HCT116 (cell line): ENCODE results near the gene GANAB. TPM values are rescaled to one million over a fixed set of nuclear protein-coding genes. Genes with fewer than 3 reads are reported as not detected.
A peak's percentile ranks its signal among the peaks of the same experiment; 100 is the strongest.

ENCODE experiments used
- ATAC-seq: fragments of 200-7000 bp; cut with Tn5 transposase; 2 replicates; pipeline ENCODE4 v1.9.1; 2020; ENCODE audit warnings: mild to moderate bottlenecking, moderate library complexity
- BruUV-seq: library from RNA; stranded (reverse); fragments of 400-500 nt; replicated peaks from 2 replicates; lab custom pipeline; 2021; lab: Mats Ljungman, UMichigan
- CTCF ChIA-PET: fragments of 300-600 bp; sonication (Branson Sonifier 250); formaldehyde crosslinking; loops from one replicate; lab custom pipeline; 2021; ENCODE audit warnings: antibody characterized with exemption; lab: Charles Lee
- POLR2A ChIA-PET: fragments of 300-600, 350-600 bp; sonication (Branson Sonifier 250); formaldehyde crosslinking; loops from one replicate; lab custom pipeline; 2021; ENCODE audit warnings: antibody characterized with exemption; lab: Charles Lee
- RAD21 ChIA-PET, 2 experiments: fragments of 300-600 bp; sonication (Branson Sonifier 250); formaldehyde crosslinking; loops; one replicate each; lab custom pipeline; 2023; ENCODE audit warnings: low total read pairs in 2 of 2; ENCODE audit not compliant: uncharacterized antibody in 2 of 2, unreplicated experiment in 2 of 2, low non-redundant PET in 1 of 2; lab: Charles Lee
- DNase-seq: peaks from one replicate; pipeline ENCODE4 v3.0.0-alpha.2; 2010; ENCODE audit warnings: low read depth, low spot score
- H2AFZ ChIP-seq: fragments of 200-600 bp; shearing (Covaris generic), sonication (generic); 2 replicates; pipeline ENCODE4 v1.6.1; 2017; ENCODE audit warnings: low read depth, mixed run types, mixed read lengths, antibody characterized with exemption, low read length; ENCODE audit not compliant: poor library complexity, severe bottlenecking
- H3K27ac ChIP-seq: 2 replicates; pipeline ENCODE4 v1.5.1; 2012; ENCODE audit warnings: low read depth, low read length
- H3K27me3 ChIP-seq: fragments of 200-600 bp; sonication (generic); 2 replicates; pipeline ENCODE4 v1.6.1; 2016; ENCODE audit warnings: mixed run types, low read length, mixed read lengths; ENCODE audit not compliant: insufficient read depth
- H3K36me3 ChIP-seq, 2 experiments: fragments of 200-500 bp in 1 of 2; fragments of 200-600 bp in 1 of 2; sonication (Bioruptor generic) in 1 of 2; sonication (generic) in 1 of 2; 2 replicates each; pipeline versions ENCODE4 v1.5.1 to v1.6.1; 2014 to 2016; ENCODE audit warnings: low read length in 2 of 2, inconsistent platforms in 1 of 2, mixed read lengths in 1 of 2, mixed run types in 1 of 2; ENCODE audit not compliant: insufficient read depth in 2 of 2, control insufficient read depth in 1 of 2
- H3K4me1 ChIP-seq, 2 experiments: fragments of 200-600 bp in 1 of 2; sonication (generic) in 1 of 2; 2 replicates each; pipeline versions ENCODE4 v1.5.1 to v1.6.1; 2012 to 2017; ENCODE audit warnings: low read length in 2 of 2, inconsistent platforms in 1 of 2, mild to moderate bottlenecking in 1 of 2, mixed read lengths in 1 of 2, mixed run types in 1 of 2, moderate library complexity in 1 of 2; ENCODE audit not compliant: insufficient read depth in 2 of 2, control insufficient read depth in 1 of 2
- H3K4me2 ChIP-seq: fragments of 200-600 bp; sonication (generic); 2 replicates; pipeline ENCODE4 v1.6.1; 2017; ENCODE audit warnings: mixed run types, low read length, mixed read lengths
- H3K4me3 ChIP-seq, 2 experiments: fragments of 200-600 bp in 1 of 2; sonication (generic) in 1 of 2; replicated peaks in 1 of 2; 2 replicates each; pipeline ENCODE4 v1.5.1; 2011 to 2016; ENCODE audit warnings: low read length in 2 of 2, control low read depth in 1 of 2, low read depth in 1 of 2, mild to moderate bottlenecking in 1 of 2, mixed read lengths in 1 of 2, mixed run types in 1 of 2
- H3K79me2 ChIP-seq: fragments of 200-600 bp; sonication (generic); 2 replicates; pipeline ENCODE4 v1.6.1; 2017; ENCODE audit warnings: mild to moderate bottlenecking, mixed run types, low read length, moderate library complexity, mixed read lengths; ENCODE audit not compliant: insufficient read depth
- H3K9ac ChIP-seq: fragments of 200-600 bp; sonication (generic); 2 replicates; pipeline ENCODE4 v1.6.1; 2016; ENCODE audit warnings: low read length, mixed read lengths
- H3K9me2 ChIP-seq: fragments of 200-600 bp; sonication (generic), shearing (Covaris generic); 2 replicates; pipeline ENCODE4 v1.6.1; 2017; ENCODE audit warnings: mixed run types, mild to moderate bottlenecking, moderate library complexity; ENCODE audit not compliant: insufficient read depth
- H3K9me3 ChIP-seq, 2 experiments: fragments of 200-500 bp in 1 of 2; fragments of 200-600 bp in 1 of 2; sonication (Bioruptor generic) in 1 of 2; sonication (generic) in 1 of 2; 2 replicates each; pipeline ENCODE4 v1.6.1; 2014 to 2017; ENCODE audit warnings: low read length in 2 of 2, mixed read lengths in 2 of 2, inconsistent platforms in 1 of 2, low read depth in 1 of 2, mild to moderate bottlenecking in 1 of 2, mixed run types in 1 of 2, moderate library complexity in 1 of 2; ENCODE audit not compliant: control insufficient read depth in 1 of 2, insufficient read depth in 1 of 2
- H4K20me1 ChIP-seq: fragments of 200-600 bp; sonication (generic), shearing (Covaris generic); 2 replicates; pipeline ENCODE4 v1.6.1; 2017; ENCODE audit warnings: mixed run types, mild to moderate bottlenecking, moderate library complexity; ENCODE audit not compliant: insufficient read depth
- EGR1 ChIP-seq: IDR thresholded peaks from 2 replicates; pipeline ENCODE4 v1.6.1; 2012; ENCODE audit warnings: low read depth
- FOSL1 ChIP-seq: IDR thresholded peaks from 2 replicates; pipeline ENCODE4 v1.6.1; 2012; ENCODE audit warnings: low read depth
- POLR2A ChIP-seq: IDR thresholded peaks from 2 replicates; pipeline ENCODE4 v1.7.0; 2011; ENCODE audit warnings: borderline replicate concordance; ENCODE audit not compliant: insufficient read depth, insufficient read length; ENCODE audit errors: extremely low read depth
- POLR2AphosphoS5 ChIP-seq: IDR thresholded peaks from 2 replicates; pipeline ENCODE4 v1.6.1; 2011; ENCODE audit warnings: mild to moderate bottlenecking, low read depth, low read length, moderate library complexity
- TCF7L2 ChIP-seq: IDR thresholded peaks from 2 replicates; pipeline ENCODE4 v1.7.0; 2011; ENCODE audit warnings: borderline replicate concordance, inconsistent platforms; ENCODE audit not compliant: insufficient read depth, insufficient read length; ENCODE audit errors: extremely low read depth
- intact Hi-C: fragments of 100-400 bp; cut with micrococcal nuclease; formaldehyde crosslinking; loops from 2 replicates; pipeline ENCODE4 v1.10.0; 2022
- total RNA-seq: library from RNA; stranded (reverse); gene quantifications from one replicate; pipeline ENCODE4 v1.2.1, GENCODE V29; 2021; ENCODE audit not compliant: unreplicated experiment

GANAB gene
- total RNA-seq, 1 experiment from 2014 or later, result 410 TPM

GRCh38 chr11:62603072-62603408, 43.4 kb downstream of the GANAB start:
- H3K4me2 ChIP-seq, result no peak overlapping the region
- POLR2A ChIA-PET, result interaction anchor here (4.5 kb wide), 1 partner anchor 11 kb away, joined by 40 read pairs; the partner anchor contains the start of gene TUT1
- no peak overlapping the region for H3K4me3 ChIP-seq
- H3K79me2 ChIP-seq, result peaks cover 35% of the 10 kb centered on the region
- no peaks in the 10 kb centered on the region for H4K20me1 ChIP-seq
- peak overlapping the region; percentile 99; the same call in 1 of the 2 replicates for H3K27ac ChIP-seq
- no peaks in the 10 kb centered on the region for H3K9me2 ChIP-seq
- DNase-seq (no peak), ATAC-seq (no peak)
- peaks cover 13 to 44% of the 10 kb centered on the region in 2 experiments for H3K4me1 ChIP-seq
- no peak overlapping the region for H2AFZ ChIP-seq
- H3K36me3 ChIP-seq, result peaks cover 4 to 12% of the 10 kb centered on the region in 2 experiments; a peak in 3 of 4 replicates
- no TSS peak for BruUV-seq
- RAD21 ChIA-PET, result no interaction called here
- intact Hi-C loops, result no loop called here
- no peaks in the 10 kb centered on the region for H3K27me3 ChIP-seq
- TF ChIP-seq FOSL1 (no peak), EGR1 (no peak)
- TF ChIP-seq, all 23 proteins: peak for 0
- Histone ChIP-seq H3K9ac (no peak overlapping the region), H3K9me3 (no peaks in the 10 kb centered on the region)
- CTCF ChIA-PET, result no interaction called here

- peaks cover 41% of the 10 kb centered on the region for H3K79me2 ChIP-seq
- H3K27me3 ChIP-seq, result no peaks in the 10 kb centered on the region
- H3K4me1 ChIP-seq, result peaks cover 13 to 44% of the 10 kb centered on the region in 2 experiments
- peak overlapping the region; percentile 88 for H3K4me2 ChIP-seq
- no peak for DNase-seq
- RAD21 ChIA-PET, result interaction anchor here in 1 of 2 experiments (0.7 kb wide), 1 partner anchor 19 kb away, joined by 3 read pairs; the partner anchor contains the start of gene B3GAT3
- H3K9me2 ChIP-seq, result no peaks in the 10 kb centered on the region
- no peaks in the 10 kb centered on the region for H3K9me3 ChIP-seq
- peaks cover 11 to 18% of the 10 kb centered on the region in 2 experiments; a peak in 3 of 4 replicates for H3K36me3 ChIP-seq
- ATAC-seq, result peak; percentile 46
- TF ChIP-seq POLR2AphosphoS5, result no peak
- peak; percentile 17 for TF ChIP-seq POLR2A
- peak; percentile 25 for TF ChIP-seq TCF7L2
- TF ChIP-seq, all 23 proteins: peak for 2
- Histone ChIP-seq H3K9ac (peak overlapping the region; percentile 60), H3K4me3 (peak overlapping the region; percentile 92 to 94), H4K20me1 (no peaks in the 10 kb centered on the region), H3K27ac (peak overlapping the region; percentile 99), H2AFZ (no peak overlapping the region)
- intact Hi-C loops, result no loop called here
- CTCF ChIA-PET, result interaction anchor here (0.9 to 1.1 kb wide), 6 partner anchors 9 to 178 kb away, joined by 3 to 14 read pairs (median 4); partner anchors contain the start of genes LBHD1, TUT1 and UQCC3
- POLR2A ChIA-PET, result interaction anchor here (0.7 to 4.5 kb wide), 10 partner anchors 9 to 239 kb away, joined by 3 to 40 read pairs (median 4); partner anchors contain the start of genes B3GAT3, C11orf98, CSKMT and EEF1G
- no TSS peak for BruUV-seq
These were observed 44.0 kb downstream of the GANAB start for GRCh38 chr11:62602141-62603071.
